Activated naive CD8-positive, alpha-beta T cell treated with anti-CD3 and anti-CD28 coated beads, Interleukin-2, amount 10 ng/mL, durations not matched to agents 7 days and 5 days (primary cell): ENCODE results near the gene HP1BP3. TPM values are rescaled to one million over a fixed set of nuclear protein-coding genes. Genes with fewer than 3 reads are reported as not detected.

Experiments used
- ATAC-seq: fragments of 150-1000 bp; cut with Tn5 transposase; one replicate; pipeline ENCODE4 v1.10.0; 2021; ENCODE audit warnings: low read depth, moderate library complexity
- POLR2A ChIA-PET: fragments of 350-600 bp; sonication (Branson Sonifier 250); formaldehyde crosslinking; loops from one replicate; lab custom pipeline; 2021; ENCODE audit warnings: antibody characterized with exemption; lab: Charles Lee
- DNase-seq: peaks from one replicate; pipeline ENCODE4 v3.0.0; 2021
- H3K27ac Mint-ChIP-seq: one replicate; pipeline ENCODE4 v1.8.0; 2022; ENCODE audit warnings: mild to moderate bottlenecking, mixed read lengths
- H3K27me3 Mint-ChIP-seq: one replicate; pipeline ENCODE4 v1.8.0; 2022; ENCODE audit warnings: mild to moderate bottlenecking, moderate library complexity, mixed read lengths
- H3K36me3 Mint-ChIP-seq: one replicate; pipeline ENCODE4 v1.8.0; 2021; ENCODE audit warnings: mild to moderate bottlenecking, mixed read lengths
- H3K4me1 Mint-ChIP-seq: one replicate; pipeline ENCODE4 v1.8.0; 2021; ENCODE audit warnings: mixed read lengths
- H3K4me3 Mint-ChIP-seq: one replicate; pipeline ENCODE4 v1.8.0; 2022; ENCODE audit warnings: mild to moderate bottlenecking, moderate library complexity, mixed read lengths
- H3K9me3 Mint-ChIP-seq: one replicate; pipeline ENCODE4 v1.8.0; 2021; ENCODE audit warnings: mixed read lengths
- total RNA-seq, 2 experiments: library from RNA; stranded (reverse); gene quantifications; one replicate each; pipeline ENCODE4 v1.2.3, GENCODE V29; 2021

Gene HP1BP3
- total RNA-seq, 2 experiments from 2014 or later, result 313 to 324 TPM

GRCh38 chr1:20753589-20753988 lies 33.5 kb downstream of the HP1BP3 start:
- Mint-ChIP-seq H3K27me3 (no peaks in the 10 kb centered on the region), H3K4me3 (no peak overlapping the region), H3K36me3 (peaks cover 24% of the 10 kb centered on the region), H3K9me3 (no peaks in the 10 kb centered on the region), H3K27ac (no peak overlapping the region), H3K4me1 (peaks cover 5% of the 10 kb centered on the region)
- no peak for DNase-seq
- POLR2A ChIA-PET, result no interaction called here
- ATAC-seq, result no peak

- Mint-ChIP-seq H3K27me3 (no peaks in the 10 kb centered on the region), H3K9me3 (no peaks in the 10 kb centered on the region), H3K4me1 (peaks cover 5% of the 10 kb centered on the region), H3K36me3 (peaks cover 25% of the 10 kb centered on the region), H3K27ac (no peak overlapping the region), H3K4me3 (no peak overlapping the region)
- POLR2A ChIA-PET, result interaction anchor here (0.7 to 1.0 kb wide), 2 partner anchors 13 to 35 kb away, joined by 3 read pairs; partner anchors contain the start of gene HP1BP3
- DNase-seq, result no peak
- ATAC-seq, result no peak
These were observed 35.6 kb downstream of the HP1BP3 start for GRCh38 chr1:20751462-20751990.

- peaks cover 39% of the 10 kb centered on the region for H3K36me3 Mint-ChIP-seq
- DNase-seq (no peak), ATAC-seq (no peak)
- H3K4me3 Mint-ChIP-seq, result no peak overlapping the region
- peaks cover 6% of the 10 kb centered on the region for H3K4me1 Mint-ChIP-seq
- no peaks in the 10 kb centered on the region for H3K9me3 Mint-ChIP-seq
- POLR2A ChIA-PET, result no interaction called here
- H3K27ac Mint-ChIP-seq, result no peak overlapping the region
- no peaks in the 10 kb centered on the region for H3K27me3 Mint-ChIP-seq
These were observed 44.4 kb downstream of the HP1BP3 start for GRCh38 chr1:20742671-20743070.

- Mint-ChIP-seq H3K9me3 (no peaks in the 10 kb centered on the region), H3K36me3 (peaks cover 39% of the 10 kb centered on the region), H3K27me3 (no peaks in the 10 kb centered on the region), H3K4me1 (peaks cover 8% of the 10 kb centered on the region), H3K27ac (no peak overlapping the region), H3K4me3 (no peak overlapping the region)
- DNase-seq (no peak), ATAC-seq (no peak)
- POLR2A ChIA-PET, result no interaction called here
These were observed 46.3 kb downstream of the HP1BP3 start for GRCh38 chr1:20740781-20741180.

- no peaks in the 10 kb centered on the region for H3K9me3 Mint-ChIP-seq
- DNase-seq (no peak), ATAC-seq (no peak)
- H3K27ac Mint-ChIP-seq, result no peak overlapping the region
- peaks cover 30% of the 10 kb centered on the region for H3K36me3 Mint-ChIP-seq
- no peaks in the 10 kb centered on the region for H3K27me3 Mint-ChIP-seq
- no peak overlapping the region for H3K4me3 Mint-ChIP-seq
- POLR2A ChIA-PET, result no interaction called here
- H3K4me1 Mint-ChIP-seq, result peaks cover 5% of the 10 kb centered on the region
These were observed 47.9 kb downstream of the HP1BP3 start for GRCh38 chr1:20739225-20739624.

GRCh38 chr1:20735581-20736111 lies 51.5 kb downstream of the HP1BP3 start:
- H3K4me1 Mint-ChIP-seq, result peaks cover 11% of the 10 kb centered on the region
- H3K36me3 Mint-ChIP-seq, result peaks cover 16% of the 10 kb centered on the region
- POLR2A ChIA-PET, result no interaction called here
- DNase-seq (no peak), ATAC-seq (no peak)
- no peak overlapping the region for H3K4me3 Mint-ChIP-seq
- H3K27me3 Mint-ChIP-seq, result peaks cover 9% of the 10 kb centered on the region
- H3K27ac Mint-ChIP-seq, result no peak overlapping the region
- no peaks in the 10 kb centered on the region for H3K9me3 Mint-ChIP-seq

- H3K4me1 Mint-ChIP-seq, result peaks cover 14% of the 10 kb centered on the region
- H3K27me3 Mint-ChIP-seq, result peaks cover 27% of the 10 kb centered on the region
- H3K27ac Mint-ChIP-seq, result no peak overlapping the region
- DNase-seq, result no peak
- ATAC-seq, result no peak
- peak overlapping the region; percentile 80 for H3K4me3 Mint-ChIP-seq
- H3K9me3 Mint-ChIP-seq, result no peaks in the 10 kb centered on the region
- POLR2A ChIA-PET, result interaction anchor here (0.8 to 1.0 kb wide), 2 partner anchors 17 to 53 kb away, joined by 5 to 6 read pairs; partner anchors contain the start of gene HP1BP3
- H3K36me3 Mint-ChIP-seq, result peaks cover 16% of the 10 kb centered on the region
These were observed 53.6 kb downstream of the HP1BP3 start for GRCh38 chr1:20733360-20733975.

- H3K27ac Mint-ChIP-seq, result no peak within 1 kb of the TSS
- no peaks in the 10 kb centered on the region for H3K9me3 Mint-ChIP-seq
- POLR2A ChIA-PET, result no interaction called here
- ATAC-seq, result peak; percentile 78
- H3K4me3 Mint-ChIP-seq, result peak within 1 kb of the TSS; percentile 80
- H3K36me3 Mint-ChIP-seq, result peaks cover 10% of the 10 kb centered on the region
- peak; percentile 52 for DNase-seq
- peaks cover 14% of the 10 kb centered on the region for H3K4me1 Mint-ChIP-seq
- peaks cover 31% of the 10 kb centered on the region for H3K27me3 Mint-ChIP-seq
These were observed 54.3 kb downstream of the HP1BP3 start, which contains the start of gene SH2D5 for GRCh38 chr1:20732588-20733359. SH2D5 (minus strand) TSS chr1:20732703; CDS start chr1:20728044, 4,659 bp downstream.

- Mint-ChIP-seq H3K27me3 (peaks cover 31% of the 10 kb centered on the region), H3K27ac (no peak overlapping the region), H3K4me3 (peak overlapping the region; percentile 80), H3K4me1 (peaks cover 12% of the 10 kb centered on the region), H3K9me3 (no peaks in the 10 kb centered on the region), H3K36me3 (peaks cover 4% of the 10 kb centered on the region)
- DNase-seq (peak; percentile 75), ATAC-seq (peak; percentile 59)
- POLR2A ChIA-PET, result no interaction called here
These were observed 55.0 kb downstream of the HP1BP3 start for GRCh38 chr1:20732071-20732587.

GRCh38 chr1:20731057-20731991 lies 55.8 kb downstream of the HP1BP3 start:
- POLR2A ChIA-PET, result no interaction called here
- Mint-ChIP-seq H3K27me3 (peaks cover 31% of the 10 kb centered on the region), H3K9me3 (no peaks in the 10 kb centered on the region), H3K4me3 (peak overlapping the region; percentile 80), H3K27ac (no peak overlapping the region), H3K4me1 (peaks cover 12% of the 10 kb centered on the region), H3K36me3 (peaks cover 2% of the 10 kb centered on the region)
- ATAC-seq, result peak; percentile 15
- peak; percentile 51 for DNase-seq

GRCh38 chr1:20730690-20731056 lies 56.4 kb downstream of the HP1BP3 start:
- Mint-ChIP-seq H3K27me3 (peaks cover 31% of the 10 kb centered on the region), H3K9me3 (no peaks in the 10 kb centered on the region), H3K36me3 (peaks cover 2% of the 10 kb centered on the region), H3K4me3 (no peak overlapping the region), H3K27ac (no peak overlapping the region), H3K4me1 (peaks cover 12% of the 10 kb centered on the region)
- DNase-seq (no peak), ATAC-seq (no peak)
- POLR2A ChIA-PET, result no interaction called here

GRCh38 chr1:20729990-20730689 lies 57.0 kb downstream of the HP1BP3 start:
- POLR2A ChIA-PET, result no interaction called here
- H3K27ac Mint-ChIP-seq, result no peak overlapping the region

More at GRCh38 chr1:20729990-20730689, 57.0 kb downstream of the HP1BP3 start:
- peak overlapping the region; percentile 52 for H3K4me3 Mint-ChIP-seq
- DNase-seq (peak; percentile 28), ATAC-seq (no peak)
- H3K4me1 Mint-ChIP-seq, result peaks cover 12% of the 10 kb centered on the region
- no peaks in the 10 kb centered on the region for H3K36me3 Mint-ChIP-seq
- H3K27me3 Mint-ChIP-seq, result peaks cover 31% of the 10 kb centered on the region
- H3K9me3 Mint-ChIP-seq, result no peaks in the 10 kb centered on the region
